H7 (cell line): ENCODE measurements around the gene RBMS3. TPM values are rescaled to one million over a fixed set of nuclear protein-coding genes. Genes with fewer than 3 reads are reported as not detected.

ENCODE experiments used
- DNase-seq: peaks from one replicate; pipeline ENCODE4 v3.0.0; 2012
- H3K27me3 ChIP-seq: 2 replicates; pipeline ENCODE4 v1.6.0; 2011; ENCODE audit warnings: mild to moderate bottlenecking, low read length; ENCODE audit not compliant: control insufficient read depth, insufficient read depth
- H3K36me3 ChIP-seq: replicated peaks from 2 replicates; pipeline ENCODE4 v1.5.1; 2011; ENCODE audit warnings: low read length; ENCODE audit not compliant: control insufficient read depth, insufficient read depth
- H3K4me3 ChIP-seq: 2 replicates; pipeline ENCODE4 v1.5.1; 2011; ENCODE audit warnings: low read depth, mild to moderate bottlenecking, control low read depth, low read length, moderate library complexity; ENCODE audit not compliant: insufficient read depth
- total RNA-seq: library from RNA; depleted of rRNA; stranded (reverse); fragments of >200 nt; shearing (Covaris generic); gene quantifications from 2 replicates; pipeline ENCODE4 v1.2.3, GENCODE V29; 2014

The RBMS3 gene
- total RNA-seq, 1 experiment from 2014 or later: 9.4 TPM

GRCh38 chr3:29415482-29416223 is 134.8 kb downstream of the RBMS3 start:
- H3K27me3 ChIP-seq: no peaks in the 10 kb centered on the region
- H3K36me3 ChIP-seq: no peaks in the 10 kb centered on the region
- H3K4me3 ChIP-seq: no peak overlapping the region
- DNase-seq: no peak

- no peak overlapping the region for H3K4me3 ChIP-seq
- no peaks in the 10 kb centered on the region for H3K36me3 ChIP-seq
- no peak for DNase-seq
- H3K27me3 ChIP-seq: no peaks in the 10 kb centered on the region
Measured at GRCh38 chr3:29416514-29416913, 135.6 kb downstream of the RBMS3 start.

- DNase-seq: no peak
- H3K36me3 ChIP-seq: no peaks in the 10 kb centered on the region
- no peak overlapping the region for H3K4me3 ChIP-seq
- H3K27me3 ChIP-seq: no peaks in the 10 kb centered on the region
Measured at GRCh38 chr3:29420106-29420505, 139.2 kb downstream of the RBMS3 start.

GRCh38 chr3:29426302-29427226 is 145.7 kb downstream of the RBMS3 start:
- no peaks in the 10 kb centered on the region for H3K27me3 ChIP-seq

GRCh38 chr3:29427266-29428103 is 146.6 kb downstream of the RBMS3 start:
- DNase-seq: no peak
- Histone ChIP-seq H3K36me3 (no peaks in the 10 kb centered on the region), H3K27me3 (no peaks in the 10 kb centered on the region), H3K4me3 (no peak overlapping the region)

More at GRCh38 chr3:29426302-29427226, 145.7 kb downstream of the RBMS3 start:
- Histone ChIP-seq H3K36me3 (no peaks in the 10 kb centered on the region), H3K4me3 (no peak overlapping the region)
- DNase-seq: no peak

GRCh38 chr3:29429055-29429679 is 148.3 kb downstream of the RBMS3 start:
- Histone ChIP-seq H3K36me3 (no peaks in the 10 kb centered on the region), H3K4me3 (no peak overlapping the region), H3K27me3 (no peaks in the 10 kb centered on the region)
- no peak for DNase-seq

GRCh38 chr3:29430558-29430971 is 149.7 kb downstream of the RBMS3 start:
- H3K36me3 ChIP-seq: no peaks in the 10 kb centered on the region
- DNase-seq: no peak
- no peak overlapping the region for H3K4me3 ChIP-seq
- H3K27me3 ChIP-seq: no peaks in the 10 kb centered on the region

- Histone ChIP-seq H3K27me3 (no peaks in the 10 kb centered on the region), H3K4me3 (no peak overlapping the region), H3K36me3 (no peaks in the 10 kb centered on the region)
- no peak for DNase-seq
Measured at GRCh38 chr3:29436612-29437323, 155.9 kb downstream of the RBMS3 start.

GRCh38 chr3:29438580-29438979 is 157.7 kb downstream of the RBMS3 start:
- Histone ChIP-seq H3K36me3 (no peaks in the 10 kb centered on the region), H3K27me3 (no peaks in the 10 kb centered on the region), H3K4me3 (no peak overlapping the region)
- no peak for DNase-seq

GRCh38 chr3:29440413-29441305 is 159.8 kb downstream of the RBMS3 start:
- H3K27me3 ChIP-seq: no peaks in the 10 kb centered on the region
- no peaks in the 10 kb centered on the region for H3K36me3 ChIP-seq
- DNase-seq: no peak
- H3K4me3 ChIP-seq: no peak overlapping the region

GRCh38 chr3:29441422-29441821 is 160.6 kb downstream of the RBMS3 start:
- no peaks in the 10 kb centered on the region for H3K36me3 ChIP-seq

GRCh38 chr3:29447946-29448627 is 167.2 kb downstream of the RBMS3 start:
- no peaks in the 10 kb centered on the region for H3K36me3 ChIP-seq
- H3K4me3 ChIP-seq: no peak overlapping the region
- H3K27me3 ChIP-seq: no peaks in the 10 kb centered on the region
- no peak for DNase-seq

More at GRCh38 chr3:29441422-29441821, 160.6 kb downstream of the RBMS3 start:
- no peak overlapping the region for H3K4me3 ChIP-seq
- DNase-seq: no peak
- no peaks in the 10 kb centered on the region for H3K27me3 ChIP-seq
